Endometrial microvascular endothelial cells (primary cell): Measurements from ENCODE around the gene STX8. TPM values are rescaled to one million over a fixed set of nuclear protein-coding genes. Genes with fewer than 3 reads are reported as not detected.
"Not testable (repeated sequence)": the region's sequence is repeated elsewhere in the genome, so short reads cannot be mapped to it uniquely, and the experiment has no call there.

Experiments
- in situ Hi-C: cut with HindIII; loops from 2 replicates; pipeline ENCODE4 v1.10.0; 2017; ENCODE audit warnings: low sequenced_read_pairs, low pct_unique_long_range_greater_than_20kb; ENCODE audit errors: inconsistent ontology term
- total RNA-seq: library from RNA; depleted of rRNA; stranded (reverse); fragments of >200 nt; gene quantifications from one replicate; pipeline ENCODE4 v1.2.3, GENCODE V29; 2015; ENCODE audit errors: inconsistent ontology term

STX8 gene
- total RNA-seq, 1 donor from 2014 or later = 53.2 TPM

DNA sequence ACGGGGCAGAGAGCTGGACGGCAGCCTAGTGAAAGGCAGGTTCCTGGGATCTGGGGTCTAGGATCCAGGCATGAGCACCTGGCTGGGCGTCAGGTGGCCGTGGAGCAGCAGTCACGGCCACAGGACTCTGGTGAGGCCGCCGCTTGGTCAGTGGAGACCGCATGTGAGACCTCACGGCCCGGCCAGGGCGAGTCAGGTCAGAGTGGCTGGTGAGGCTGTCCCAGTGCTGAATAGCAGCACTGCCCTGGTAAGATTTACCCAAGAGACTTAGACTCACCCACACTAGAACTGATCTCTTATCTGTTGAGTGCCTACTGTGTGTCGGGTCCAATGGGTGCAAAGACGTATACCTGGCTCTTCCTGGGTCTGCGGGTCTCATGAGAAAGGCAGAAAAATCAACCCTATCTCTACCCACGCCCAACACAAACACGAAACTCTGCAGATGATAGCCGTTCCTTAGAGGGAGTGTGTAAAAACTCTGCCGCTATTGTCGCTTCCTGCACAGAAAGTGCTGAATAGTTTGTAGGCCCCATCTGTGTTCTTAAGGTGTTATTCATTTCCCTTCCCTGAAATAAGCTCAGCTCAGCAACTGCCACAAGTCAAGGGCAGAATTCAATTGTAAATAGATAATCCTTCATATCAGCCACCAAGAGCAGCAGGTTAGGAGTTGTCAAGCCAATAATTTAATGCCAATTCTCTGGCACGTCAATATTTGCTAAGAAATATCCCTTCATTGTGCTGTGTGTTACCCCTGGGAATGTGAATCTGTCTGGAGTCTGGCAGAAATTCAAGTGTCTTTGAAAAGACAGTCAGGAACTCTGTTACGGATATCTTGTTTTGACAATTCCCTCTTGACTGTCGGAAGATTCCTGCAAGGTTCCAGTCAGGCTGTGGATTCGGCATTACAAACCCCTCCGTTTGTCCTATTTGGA is 314.3 kb downstream of the STX8 start:
- in situ Hi-C loops = no loop called here

DNA sequence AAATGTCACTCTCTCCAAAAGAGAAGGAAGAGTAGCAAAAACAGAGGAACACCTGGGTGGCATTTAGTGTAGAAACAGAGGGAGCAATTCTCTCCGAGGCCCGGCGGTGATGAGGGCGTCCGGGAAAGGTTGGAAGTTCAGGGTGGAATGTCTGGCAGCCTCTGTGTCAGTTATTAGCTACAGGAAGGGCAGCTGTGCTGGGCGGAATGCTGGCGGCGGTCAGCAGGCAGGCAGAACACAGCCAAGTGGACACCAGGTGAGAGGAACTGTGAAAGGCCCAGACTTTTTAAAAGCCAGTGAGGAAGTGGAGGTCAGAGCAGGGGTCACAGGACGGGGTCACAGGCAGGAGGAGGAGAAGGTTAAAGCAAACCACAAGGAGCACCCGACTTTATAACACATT is 316.2 kb downstream of the STX8 start:
- in situ Hi-C loops = no loop called here

DNA sequence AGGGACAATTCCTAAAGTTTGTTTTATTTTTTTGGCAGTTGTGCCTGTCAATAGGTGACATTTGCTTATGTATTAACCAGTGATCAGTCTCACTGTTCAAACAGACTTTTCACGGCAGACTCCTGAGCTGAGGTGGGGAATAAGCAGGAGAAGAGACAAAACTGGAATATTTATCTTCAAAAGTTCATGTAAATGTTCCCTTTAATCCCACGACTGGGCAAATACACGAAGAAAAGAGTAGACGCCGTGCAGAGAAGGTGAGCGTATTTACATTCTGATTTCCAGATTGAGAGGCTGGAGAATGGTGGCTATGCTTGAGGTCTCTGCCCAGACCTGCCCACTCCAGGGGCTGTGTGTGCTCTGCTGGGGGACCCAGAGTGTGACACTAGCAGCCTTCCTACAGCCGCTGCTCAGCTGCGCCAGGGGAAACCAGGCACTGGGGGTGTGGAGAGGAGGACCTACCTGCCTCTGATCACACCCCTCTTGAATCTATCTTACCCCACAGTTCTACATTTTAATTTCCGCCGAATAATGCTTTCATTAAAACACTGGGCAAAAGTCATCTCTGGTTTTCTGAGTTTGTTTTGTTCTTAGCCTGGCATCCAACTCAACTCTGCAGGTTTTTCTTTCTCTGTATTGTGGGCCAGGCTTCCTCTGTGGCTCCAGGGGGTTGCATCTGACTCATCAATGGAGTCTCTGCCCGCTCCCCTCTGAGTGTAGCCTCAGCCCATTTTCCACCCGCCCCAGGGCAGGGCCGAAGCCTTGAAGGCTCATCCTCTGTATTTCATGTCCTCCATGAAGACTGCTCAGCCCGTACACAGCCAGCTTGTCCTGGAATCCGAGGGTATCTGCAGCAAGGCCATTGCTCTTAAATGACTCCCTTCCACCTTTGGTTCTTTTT is 317.3 kb downstream of the STX8 start:
- in situ Hi-C loops = no loop called here

DNA sequence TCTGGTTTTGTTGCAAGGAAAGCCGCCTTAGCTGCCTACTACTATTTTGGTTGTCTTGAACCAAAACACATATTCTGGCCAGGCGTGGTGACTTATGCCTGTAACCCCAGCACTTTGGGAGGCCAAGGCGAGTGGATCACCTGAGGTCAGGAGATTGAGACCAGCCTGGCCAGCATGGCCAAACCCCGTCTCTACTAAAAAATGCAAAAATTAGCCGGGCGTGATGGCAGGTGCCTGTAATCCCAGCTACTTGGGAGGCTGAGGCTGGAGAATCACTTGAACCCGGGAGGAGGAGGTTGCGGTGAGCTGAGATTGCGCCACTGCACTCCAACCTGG is 318.0 kb downstream of the STX8 start:
- in situ Hi-C loops = not testable (repeated sequence)

DNA sequence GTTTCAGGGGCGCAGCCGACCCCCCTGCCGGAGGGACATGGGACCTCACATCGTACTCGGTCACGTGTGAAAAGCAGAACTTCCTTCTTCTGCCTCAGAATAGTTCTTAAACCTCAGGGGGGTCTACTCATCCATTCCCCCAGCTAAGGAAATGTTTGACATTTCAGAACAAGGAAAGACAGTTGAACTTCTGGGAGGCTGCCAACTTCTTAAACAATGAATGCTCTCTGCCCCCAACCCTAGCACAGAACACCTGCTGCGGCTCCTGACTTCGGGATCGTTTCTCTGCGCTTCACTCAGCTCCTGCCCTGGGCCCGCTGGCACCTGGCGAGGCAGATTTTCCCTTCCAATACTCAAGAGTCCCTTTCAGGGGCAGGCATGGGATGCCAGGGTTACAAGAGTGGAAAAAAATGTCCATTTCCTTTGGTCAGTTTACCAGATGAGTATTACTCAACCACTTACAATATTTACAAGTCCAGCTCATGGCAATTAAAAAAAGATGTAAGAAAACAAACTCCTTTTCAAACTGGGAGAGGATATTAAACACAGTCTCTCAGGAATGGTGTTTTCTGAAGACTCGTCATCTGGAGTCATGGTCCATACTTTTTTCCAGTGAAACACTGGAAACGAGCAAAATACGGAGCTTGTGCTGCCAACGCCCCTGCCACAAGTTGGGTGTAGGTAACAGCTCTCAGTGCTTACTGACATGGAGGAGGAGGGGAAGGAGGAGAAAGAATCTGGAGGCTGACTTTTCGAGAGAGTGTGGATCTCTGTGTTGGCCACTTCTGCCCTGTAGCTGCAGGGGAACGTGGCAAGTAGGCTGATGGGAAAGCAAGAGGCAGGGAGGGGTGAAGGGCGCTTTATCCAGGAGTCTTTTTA is 318.6 kb downstream of the STX8 start:
- in situ Hi-C loops = no loop called here

DNA sequence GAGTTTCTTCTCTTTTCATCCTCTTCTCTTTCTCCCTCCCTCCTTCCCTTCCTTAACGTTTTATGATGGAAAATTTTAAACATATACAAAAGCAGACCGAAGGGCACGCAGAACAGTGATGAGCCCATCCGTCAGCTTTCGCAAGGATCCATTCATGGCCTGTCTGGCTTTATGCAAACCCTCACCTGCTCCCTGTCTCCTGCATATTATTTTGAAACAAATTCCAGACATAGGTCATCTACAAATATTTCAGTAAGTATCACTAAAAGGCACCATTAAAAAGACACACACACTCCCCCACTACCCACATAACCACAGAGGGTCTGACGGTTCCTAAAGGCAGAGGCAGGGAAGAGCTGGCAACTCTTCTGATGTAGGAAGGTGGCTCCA is 319.3 kb downstream of the STX8 start:
- in situ Hi-C loops = no loop called here

DNA sequence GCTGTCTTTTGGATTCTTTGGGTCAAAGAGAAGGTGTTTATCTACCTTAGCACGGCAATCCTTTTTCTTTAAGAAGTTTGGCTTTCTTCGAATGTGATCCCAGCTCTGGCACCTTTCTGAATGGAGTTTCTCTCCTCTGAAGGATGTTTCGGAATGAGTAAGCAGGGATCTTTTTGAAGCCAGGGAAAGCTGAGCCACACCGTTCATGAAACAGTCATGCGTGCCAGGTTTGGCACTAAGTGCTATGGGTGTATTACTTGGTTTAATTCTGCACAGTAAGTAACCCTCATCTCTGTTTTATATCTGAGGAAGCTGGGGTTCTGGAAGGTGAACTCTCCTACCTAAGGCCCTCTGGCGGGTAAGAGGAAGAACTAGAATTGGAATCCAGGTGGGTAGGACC is 319.8 kb downstream of the STX8 start:
- in situ Hi-C loops = no loop called here

DNA sequence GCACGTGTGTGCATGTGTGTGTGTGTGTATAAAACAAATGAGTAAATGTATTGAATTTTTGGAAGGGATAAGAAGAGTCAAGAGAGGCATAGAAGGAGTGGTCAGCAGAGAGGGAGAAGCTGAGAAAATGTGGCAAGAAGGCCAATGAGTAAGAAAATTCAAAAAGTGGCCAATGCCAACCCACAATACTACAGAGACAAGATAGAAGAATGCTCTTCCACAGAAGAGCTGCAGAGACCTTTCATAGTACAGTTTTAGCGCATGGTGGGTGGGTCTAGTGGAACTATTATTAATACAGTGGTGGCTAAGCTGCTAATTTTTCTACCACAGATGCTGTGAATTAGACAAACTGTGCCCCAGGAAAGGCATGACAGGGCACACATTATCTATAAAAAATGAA is 320.8 kb downstream of the STX8 start:
- in situ Hi-C loops = no loop called here

DNA sequence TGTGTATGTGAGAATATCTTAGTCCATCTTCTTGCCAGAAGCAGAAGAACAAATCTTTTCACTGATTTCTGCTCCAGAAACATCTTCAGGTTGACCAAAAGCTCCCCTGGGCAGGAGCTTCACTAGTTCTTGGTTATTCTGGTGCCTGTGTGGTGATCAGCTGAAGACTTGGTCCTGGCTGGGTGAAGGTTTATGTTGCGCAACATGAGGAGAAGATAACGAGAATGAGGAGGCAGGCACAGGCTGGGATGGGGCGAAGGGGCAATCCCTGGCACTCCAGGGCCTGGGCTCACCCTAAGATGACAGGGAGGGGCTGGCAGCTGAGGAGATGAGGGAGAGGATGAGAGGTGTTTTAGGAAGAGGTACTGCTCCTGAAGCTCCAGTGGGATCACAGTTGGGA is 322.3 kb downstream of the STX8 start:
- in situ Hi-C loops = no loop called here

DNA sequence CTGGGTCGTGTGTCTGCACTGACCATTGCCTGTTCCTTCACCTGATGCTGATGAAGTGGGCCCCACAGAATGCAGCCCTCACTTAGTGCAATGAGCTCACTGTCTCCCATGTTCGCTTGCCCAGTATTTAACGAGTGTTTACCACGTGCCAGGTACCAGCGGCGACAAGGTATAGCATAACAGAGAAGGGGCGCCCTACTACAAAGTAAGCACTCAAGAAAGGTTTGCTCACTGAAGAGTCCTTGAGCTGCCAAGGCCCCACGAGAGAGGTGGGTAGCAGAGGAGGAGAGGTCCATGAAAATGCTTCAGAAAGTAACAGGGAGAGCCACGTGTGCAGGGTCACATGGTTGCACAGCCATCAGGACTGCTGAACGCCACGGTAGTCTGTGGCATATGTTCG is 324.3 kb downstream of the STX8 start:
- in situ Hi-C loops = no loop called here

DNA sequence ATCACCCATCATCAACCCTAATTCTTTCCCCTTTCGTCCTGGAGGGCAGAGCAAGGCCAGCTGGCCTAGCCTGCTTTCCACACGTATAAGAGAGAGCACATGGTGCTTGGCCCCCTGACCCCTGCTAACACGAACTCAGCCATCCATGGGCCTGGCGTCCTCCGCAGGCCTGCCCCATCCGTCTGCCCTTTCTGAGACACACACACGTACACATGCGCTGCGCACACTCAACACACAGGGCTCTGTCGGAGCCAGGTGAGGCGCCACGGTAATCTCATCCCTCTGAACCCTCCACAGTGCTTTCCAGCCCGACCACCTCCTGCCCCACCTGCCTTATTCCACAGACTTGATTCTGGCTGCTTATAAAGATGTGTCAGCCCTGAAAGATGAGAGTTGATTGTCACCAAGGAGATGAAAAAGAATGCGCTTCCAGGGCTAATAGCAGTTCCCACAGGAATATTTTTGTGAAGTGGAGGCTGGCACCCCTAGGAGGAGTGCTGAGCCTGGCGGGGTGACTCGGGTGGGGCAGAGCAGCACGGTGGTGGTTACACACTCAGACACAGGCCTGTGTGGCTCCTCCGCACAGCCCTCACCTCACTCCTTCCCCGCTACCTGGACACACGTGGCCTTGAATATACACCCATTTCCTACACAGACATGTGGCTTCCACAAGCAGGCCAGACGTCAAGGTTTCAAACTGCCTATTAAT is 326.2 kb downstream of the STX8 start:
- in situ Hi-C loops = no loop called here

DNA sequence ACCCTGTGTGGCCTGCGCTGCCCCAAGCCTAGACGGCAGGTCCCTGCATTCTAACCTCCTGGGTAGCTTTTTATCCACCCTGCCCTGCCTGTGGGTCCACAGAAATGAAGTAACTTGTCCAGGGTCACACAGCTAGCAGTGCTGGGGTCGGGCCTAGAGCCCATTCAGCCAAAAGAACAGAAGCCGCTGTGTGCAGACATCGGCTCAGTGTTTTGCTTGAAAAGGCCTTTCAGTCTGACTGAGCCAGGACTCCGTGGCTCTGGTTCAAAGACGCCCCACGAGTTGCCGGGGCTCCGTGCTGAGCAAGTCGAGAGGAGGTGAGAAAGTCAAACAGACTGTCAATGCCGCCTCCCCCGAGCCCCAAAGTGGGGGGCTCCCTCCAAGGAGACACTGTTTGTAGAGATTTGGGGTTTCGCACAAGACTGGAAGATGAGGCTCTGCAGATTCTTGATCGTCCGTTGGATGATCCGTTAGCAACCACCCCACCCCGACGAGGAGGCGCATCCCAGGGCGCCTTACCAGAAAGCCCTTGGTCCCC is 328.1 kb downstream of the STX8 start:
- in situ Hi-C loops = no loop called here

DNA sequence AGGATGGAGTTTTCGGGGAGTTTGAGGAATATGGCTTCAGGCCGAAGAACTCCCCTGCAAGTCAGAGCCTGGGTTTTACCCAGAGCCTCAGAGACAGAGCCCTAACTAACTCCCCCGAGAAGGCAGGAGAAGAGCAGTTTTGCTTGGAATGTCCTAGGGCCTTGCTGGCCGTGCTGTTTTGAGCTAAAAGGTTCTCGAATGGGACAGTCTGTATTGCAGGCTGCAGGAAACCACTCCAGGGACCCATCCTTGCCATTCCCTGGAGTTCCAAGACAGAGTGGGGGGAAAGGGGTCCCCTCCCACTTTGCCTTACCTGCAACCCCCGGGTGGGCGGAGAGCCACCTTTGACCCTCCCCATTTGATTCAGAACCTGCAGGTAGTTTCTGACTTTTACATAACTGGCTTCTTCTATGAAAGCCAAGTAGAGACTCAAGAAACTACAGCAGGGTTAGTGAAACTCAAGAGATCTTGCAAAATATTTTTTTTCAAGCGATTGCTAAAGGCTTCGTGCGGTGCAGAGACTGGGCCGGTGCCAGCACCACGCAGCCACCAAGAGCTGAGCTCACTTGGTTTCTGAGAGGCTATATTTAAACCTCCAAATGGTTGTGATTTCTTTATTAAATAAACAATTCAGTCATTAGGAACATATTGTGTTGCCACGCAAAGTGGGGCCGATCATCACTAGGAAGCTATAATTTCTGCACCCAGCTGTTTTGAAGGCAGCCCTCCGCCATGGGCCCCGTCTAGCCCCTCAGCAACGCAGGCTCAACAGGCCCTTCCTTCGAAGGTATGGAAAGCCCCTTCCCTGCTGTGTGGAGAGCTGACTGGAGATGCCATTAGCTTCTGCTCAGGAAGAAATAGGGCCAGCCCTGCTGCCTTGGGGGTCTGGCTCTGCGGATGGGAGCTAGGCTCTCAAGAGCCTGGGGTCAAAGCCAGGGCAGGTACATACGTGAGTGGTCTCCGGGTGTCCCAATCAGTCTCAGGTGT is 331.3 kb downstream of the STX8 start:
- in situ Hi-C loops = no loop called here

DNA sequence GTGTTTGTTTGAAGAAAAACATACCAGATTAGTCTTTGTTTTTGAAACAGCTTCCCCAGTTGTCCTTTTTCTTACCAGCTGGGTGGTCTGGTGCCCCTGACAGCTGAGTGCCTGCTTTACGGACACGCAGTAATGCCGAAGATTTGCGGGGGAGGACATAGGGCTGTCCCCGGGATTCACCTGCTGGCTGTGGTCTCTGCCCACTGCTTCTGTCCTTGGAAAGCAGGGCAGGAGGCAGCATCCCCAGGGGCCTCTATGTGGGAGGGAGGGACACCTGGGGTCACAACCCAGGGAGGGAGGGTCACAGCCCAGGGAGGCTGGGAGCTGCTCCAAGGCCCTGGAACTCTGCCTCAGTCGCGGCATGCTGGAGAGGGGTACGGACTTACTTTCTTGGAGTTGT is 332.6 kb downstream of the STX8 start:
- in situ Hi-C loops = no loop called here

DNA sequence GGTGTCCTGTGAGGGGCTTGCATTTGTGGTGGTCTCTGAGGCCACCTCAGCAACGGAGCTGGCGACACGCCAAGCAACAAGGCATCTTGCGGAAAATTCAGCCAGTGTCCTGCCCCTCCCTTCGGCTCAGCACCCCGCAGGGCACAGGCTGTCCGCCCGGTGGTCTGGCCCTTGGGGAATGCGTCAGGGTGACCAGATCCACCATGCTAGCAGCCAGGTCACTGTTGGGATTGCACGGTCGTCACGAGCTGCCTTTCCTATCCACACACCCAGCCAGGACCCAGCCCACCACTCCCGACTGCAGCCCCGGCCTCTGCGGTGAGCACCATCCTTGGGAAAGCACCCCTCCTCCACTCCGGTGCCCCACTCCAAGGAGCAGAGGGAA is 333.1 kb downstream of the STX8 start:
- in situ Hi-C loops = no loop called here

DNA sequence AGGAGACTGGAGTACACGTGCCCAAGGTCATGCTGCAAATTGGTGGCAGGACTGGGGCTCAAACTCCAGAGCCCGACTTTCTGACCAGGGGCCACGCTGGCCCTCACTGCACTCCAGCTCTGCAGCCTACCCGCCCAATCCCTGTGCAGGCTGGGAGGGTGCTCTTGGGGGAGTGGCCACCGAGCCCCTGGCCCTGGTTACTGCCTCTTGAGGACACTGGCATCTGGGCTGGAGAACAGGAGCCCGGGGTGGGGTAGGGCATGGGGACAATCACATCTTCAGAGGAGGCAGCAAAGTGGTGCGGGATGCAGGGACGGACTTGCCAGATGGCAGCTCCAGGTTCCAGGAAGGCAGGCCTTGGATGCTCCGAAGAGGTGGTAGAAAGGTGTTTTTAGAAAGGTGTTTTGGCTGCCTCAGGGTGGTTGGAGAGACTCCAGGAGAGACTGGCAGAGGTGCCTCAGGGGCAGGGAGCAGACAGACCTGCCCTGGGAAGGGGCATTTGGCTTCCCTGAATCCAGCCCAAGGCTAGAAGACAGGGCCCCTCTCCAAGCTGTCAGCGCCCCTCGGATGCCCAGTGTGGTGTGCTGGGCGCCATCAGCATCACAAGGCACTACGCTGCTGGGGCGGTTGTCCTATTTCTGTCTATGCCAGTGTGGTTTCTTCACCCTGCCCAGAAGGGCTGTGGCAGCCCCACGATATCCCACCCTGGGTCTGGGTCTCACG is 333.7 kb downstream of the STX8 start:
- in situ Hi-C loops = no loop called here

DNA sequence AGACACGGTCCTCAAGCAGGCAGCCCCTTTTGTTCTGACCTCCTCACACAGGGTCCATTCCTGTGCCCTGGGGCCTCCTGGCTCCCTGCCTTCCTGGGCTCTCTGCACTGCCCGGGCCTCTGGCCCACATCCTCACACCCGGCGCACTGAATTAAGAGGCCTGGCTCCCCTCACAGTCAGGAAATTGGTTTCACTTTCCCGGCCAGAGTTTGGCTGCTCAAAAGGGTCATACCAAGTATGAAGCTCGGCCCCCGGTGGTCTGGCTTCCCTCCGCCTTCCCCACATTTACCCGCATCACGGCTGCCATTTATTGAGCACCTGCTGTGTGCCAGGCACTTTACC is 334.3 kb downstream of the STX8 start:
- in situ Hi-C loops = no loop called here
